ENCODE measurements around the gene RBFOX1. TPM values are rescaled to one million over a fixed set of nuclear protein-coding genes. Genes with fewer than 3 reads are reported as not detected.
A peak's percentile ranks its signal among the peaks of the same experiment; 100 is the strongest.

RBFOX1 gene
- total RNA-seq, 1 donor from 2014 or later, result 4.0 TPM

- DNase-seq (ENCODE audit: low spot score), result no peak
These were observed 2.3 kb downstream of the RBFOX1 start for GRCh38 chr16:7334801-7335560.

GRCh38 chr16:7335991-7336634 is 3.5 kb downstream of the RBFOX1 start:
- DNase-seq (ENCODE audit: low spot score), result no peak

- no peak for DNase-seq (ENCODE audit: low spot score)
These were observed 4.1 kb downstream of the RBFOX1 start for GRCh38 chr16:7336742-7337141.

GRCh38 chr16:7338826-7339225 is 6.2 kb downstream of the RBFOX1 start:
- DNase-seq (ENCODE audit: low spot score), result peak; percentile 46

- DNase-seq (ENCODE audit: low spot score), result no peak
These were observed 7.1 kb downstream of the RBFOX1 start for GRCh38 chr16:7339700-7340099.

GRCh38 chr16:7340938-7341337 is 8.3 kb downstream of the RBFOX1 start:
- no peak for DNase-seq (ENCODE audit: low spot score)

- DNase-seq (ENCODE audit: low spot score), result no peak
These were observed 10.0 kb downstream of the RBFOX1 start for GRCh38 chr16:7342598-7342997.

GRCh38 chr16:7343243-7343642 is 10.6 kb downstream of the RBFOX1 start:
- no peak for DNase-seq (ENCODE audit: low spot score)

GRCh38 chr16:7344830-7345780 is 12.5 kb downstream of the RBFOX1 start:
- no peak for DNase-seq (ENCODE audit: low spot score)

GRCh38 chr16:7350806-7351205 is 18.2 kb downstream of the RBFOX1 start:
- no peak for DNase-seq (ENCODE audit: low spot score)

- DNase-seq (ENCODE audit: low spot score), result no peak
These were observed 19.2 kb downstream of the RBFOX1 start for GRCh38 chr16:7351610-7352510.

- no peak for DNase-seq (ENCODE audit: low spot score)
These were observed 23.1 kb downstream of the RBFOX1 start for GRCh38 chr16:7355758-7356157.

- DNase-seq (ENCODE audit: low spot score), result no peak
These were observed 28.9 kb downstream of the RBFOX1 start for GRCh38 chr16:7361416-7362129.

- DNase-seq (ENCODE audit: low spot score), result no peak
These were observed 29.6 kb downstream of the RBFOX1 start for GRCh38 chr16:7362231-7362630.

GRCh38 chr16:7363422-7364417 is 31.1 kb downstream of the RBFOX1 start:
- no peak for DNase-seq (ENCODE audit: low spot score)

GRCh38 chr16:7366041-7366440 is 33.4 kb downstream of the RBFOX1 start:
- DNase-seq (ENCODE audit: low spot score), result no peak

- no peak for DNase-seq (ENCODE audit: low spot score)
These were observed 34.6 kb downstream of the RBFOX1 start for GRCh38 chr16:7366993-7367880.

GRCh38 chr16:7369204-7369603 is 36.6 kb downstream of the RBFOX1 start:
- DNase-seq (ENCODE audit: low spot score), result no peak
